KBM-7 (cell line): ENCODE measurements around the gene RPL18A.
A peak's percentile ranks its signal among the peaks of the same experiment; 100 is the strongest.

Experiments used
- DNase-seq: peaks from one replicate; pipeline ENCODE4 v3.0.0-alpha.2; 2015
- in situ Hi-C: fragments of 300-500 bp; cut with MboI; formaldehyde crosslinking; loops from 2 replicates; pipeline ENCODE4 v1.14.3; 2020; ENCODE audit warnings: low sequenced_read_pairs, low pct_unique_long_range_greater_than_20kb, mixed read lengths

Gene RPL18A

DNA sequence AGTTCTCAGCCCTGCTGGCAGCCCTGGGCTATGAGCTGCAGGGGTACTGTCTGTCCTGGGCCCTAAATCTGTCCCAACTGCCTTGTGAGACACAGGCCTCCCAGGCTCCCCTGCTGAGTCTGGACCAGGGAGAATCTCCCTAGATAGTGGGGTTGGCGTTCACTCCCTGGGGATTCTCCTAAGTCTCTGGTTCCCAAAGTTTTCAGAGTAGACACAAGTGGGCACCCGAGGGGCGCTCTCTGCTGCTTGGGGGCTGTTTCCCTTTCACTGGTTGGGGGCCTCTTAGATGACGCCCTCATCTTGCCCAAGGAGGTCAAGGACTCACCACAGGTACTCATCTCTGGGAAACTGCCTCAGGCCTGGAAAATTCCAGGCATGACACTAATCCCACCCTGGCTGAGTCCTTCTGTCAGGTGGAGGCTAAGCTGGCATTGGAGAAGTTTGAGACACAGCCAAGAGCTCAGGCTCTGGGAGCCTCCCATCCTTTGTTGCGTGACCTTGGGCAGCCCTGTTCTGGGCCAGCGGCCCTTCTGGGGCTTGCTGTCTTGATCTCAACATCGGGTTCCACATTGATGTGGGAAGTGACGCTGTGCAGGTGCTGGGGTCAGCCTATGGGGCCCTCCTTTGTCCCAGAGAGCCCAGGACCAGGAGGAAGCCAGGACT, 3.9 kb downstream of the RPL18A start:
- in situ Hi-C loops = no loop called here
- no peak for DNase-seq

DNA sequence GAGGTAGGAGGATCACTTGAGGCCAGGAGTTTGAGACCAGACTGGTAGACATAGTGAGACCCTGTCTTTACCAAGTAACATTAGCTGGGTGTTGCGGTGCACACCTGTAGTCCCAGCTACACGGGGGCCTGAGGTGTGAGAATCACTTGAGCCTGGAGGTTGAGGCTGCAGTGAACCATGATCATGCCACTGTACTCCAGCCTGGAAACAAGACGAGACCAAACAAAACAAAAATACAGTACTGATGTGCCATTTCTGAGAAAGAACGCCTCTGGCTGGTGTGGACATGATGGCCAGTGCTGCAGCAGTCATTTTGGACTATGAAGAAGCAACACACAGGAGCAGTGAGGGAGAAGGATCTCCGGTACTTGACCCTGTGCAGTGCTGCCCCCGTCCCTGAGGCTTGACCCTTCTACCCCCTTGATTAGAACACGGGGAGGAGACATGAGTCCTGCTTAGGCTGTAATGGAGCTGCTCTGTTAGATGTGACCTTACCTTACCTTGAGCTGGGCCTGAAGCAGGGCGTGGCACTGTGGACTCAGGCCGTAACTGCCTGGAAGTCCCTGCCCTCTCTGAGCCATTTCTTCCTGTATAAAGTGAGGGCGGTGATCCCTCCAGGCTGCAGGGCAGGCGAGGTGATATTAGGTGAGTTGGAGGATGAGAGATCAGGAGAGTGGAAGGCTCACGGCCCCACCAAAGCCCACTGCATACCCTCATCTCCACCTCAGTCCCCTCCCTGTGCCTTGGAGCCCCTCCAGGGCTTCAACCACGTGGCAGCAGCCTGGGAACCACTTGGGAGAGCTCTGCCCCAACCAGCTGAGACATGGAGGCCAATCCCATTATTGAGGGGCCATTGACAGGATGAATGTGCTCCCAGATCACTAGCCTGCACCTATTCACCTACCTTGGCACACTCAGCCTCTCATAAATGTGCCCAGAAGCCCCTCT, 5.9 kb downstream of the RPL18A start:
- peak; percentile 54 for DNase-seq
- in situ Hi-C loops = no loop called here

DNA sequence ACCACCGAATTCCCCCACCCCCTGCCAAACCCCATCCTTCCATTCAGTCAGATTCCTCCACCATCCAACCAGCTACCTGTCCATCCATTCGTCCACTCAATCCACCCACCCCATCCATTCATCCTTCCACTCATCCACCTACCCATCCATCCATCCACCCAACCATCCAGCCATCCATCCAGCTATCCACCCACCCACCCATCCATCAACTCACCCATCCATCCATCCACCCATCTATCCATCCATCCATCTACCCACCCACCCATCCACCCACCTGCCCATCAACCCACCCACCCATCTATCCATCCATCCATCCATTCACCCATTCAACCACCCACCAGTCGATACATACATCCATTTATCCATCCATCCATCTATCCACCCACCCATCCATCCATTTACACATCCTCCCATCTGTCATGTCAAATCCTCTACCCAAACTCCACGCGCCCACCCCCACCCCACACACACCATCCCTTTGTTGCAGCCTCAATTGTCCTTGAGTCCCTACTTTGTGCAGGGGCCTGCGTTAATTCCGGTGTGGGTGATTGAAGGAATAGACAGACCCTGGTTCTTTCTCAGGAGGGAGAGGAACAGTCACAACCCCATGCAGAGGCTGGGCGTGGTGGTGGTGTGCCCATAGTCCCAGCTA, 6.7 kb downstream of the RPL18A start:
- no peak for DNase-seq
- in situ Hi-C loops = no loop called here

DNA sequence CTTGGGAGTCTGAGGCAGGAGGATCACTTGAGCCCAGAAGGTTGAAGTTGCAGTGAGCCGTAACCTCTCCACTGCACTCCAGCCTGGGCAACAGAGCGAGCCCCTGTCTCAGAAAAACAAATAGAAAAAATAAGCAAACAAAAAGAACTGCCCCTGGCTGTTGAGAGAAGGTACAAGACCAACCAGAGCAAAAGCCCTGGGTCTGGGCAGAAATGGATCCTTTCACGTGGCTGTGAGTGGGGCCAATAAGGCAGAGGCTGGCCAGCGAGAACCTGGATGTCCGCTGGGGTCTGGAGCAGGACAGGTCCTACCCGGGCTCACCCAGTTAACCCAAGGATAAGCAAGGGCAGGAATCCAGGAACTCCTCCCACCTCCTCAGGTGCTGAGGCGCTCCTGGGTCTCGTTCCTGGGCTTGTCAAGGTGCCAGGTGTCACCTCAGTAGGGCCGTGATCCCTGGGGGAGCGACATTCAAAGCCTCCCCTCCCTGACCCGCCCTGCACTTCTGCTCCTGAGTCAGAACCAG, 7.3 kb downstream of the RPL18A start:
- in situ Hi-C loops = no loop called here
- no peak for DNase-seq

DNA sequence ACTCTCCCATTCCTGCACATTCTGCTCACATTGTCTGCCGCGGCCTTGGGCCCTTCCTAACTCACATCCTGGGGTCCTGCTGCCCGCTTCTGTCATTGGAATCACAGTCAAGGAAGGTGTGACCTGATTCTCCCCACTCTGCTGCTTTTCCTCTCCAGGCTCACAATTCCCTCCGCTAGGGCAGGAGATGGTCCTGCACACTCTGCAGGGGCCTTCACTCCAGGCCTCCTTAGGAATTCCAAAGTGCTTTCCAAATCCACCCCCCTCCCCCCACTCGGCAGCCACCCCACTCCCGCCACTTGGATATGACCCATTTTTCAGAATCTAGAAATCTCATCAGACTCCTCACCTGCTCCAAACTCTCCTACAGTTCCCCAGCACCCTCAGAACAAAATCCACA, 9.0 kb downstream of the RPL18A start:
- DNase-seq = no peak
- in situ Hi-C loops = no loop called here

DNA sequence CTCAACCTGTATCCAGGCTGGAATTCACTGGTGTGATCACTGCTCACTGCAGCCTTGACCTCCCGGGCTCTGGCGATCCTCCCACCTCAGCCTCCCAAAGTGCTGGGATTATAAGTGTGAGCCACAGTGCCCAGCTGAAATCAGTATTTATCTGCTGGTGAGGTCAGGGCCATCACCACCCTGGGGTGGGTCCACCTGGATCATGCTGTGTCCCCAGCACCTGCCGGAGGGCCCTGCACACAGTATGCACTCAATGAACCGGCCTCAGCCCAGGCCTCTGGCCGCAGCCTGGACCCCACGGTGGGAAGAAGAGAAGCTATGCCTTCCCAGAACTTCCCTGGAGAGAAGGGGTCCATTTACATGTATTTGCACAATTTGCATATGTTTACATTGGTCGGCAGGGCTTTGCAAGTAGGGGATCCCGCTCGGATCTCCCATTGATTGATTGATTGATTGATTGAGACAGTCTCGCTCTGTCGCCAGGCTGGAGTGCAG, 9.5 kb downstream of the RPL18A start:
- no peak for DNase-seq
- in situ Hi-C loops = no loop called here

DNA sequence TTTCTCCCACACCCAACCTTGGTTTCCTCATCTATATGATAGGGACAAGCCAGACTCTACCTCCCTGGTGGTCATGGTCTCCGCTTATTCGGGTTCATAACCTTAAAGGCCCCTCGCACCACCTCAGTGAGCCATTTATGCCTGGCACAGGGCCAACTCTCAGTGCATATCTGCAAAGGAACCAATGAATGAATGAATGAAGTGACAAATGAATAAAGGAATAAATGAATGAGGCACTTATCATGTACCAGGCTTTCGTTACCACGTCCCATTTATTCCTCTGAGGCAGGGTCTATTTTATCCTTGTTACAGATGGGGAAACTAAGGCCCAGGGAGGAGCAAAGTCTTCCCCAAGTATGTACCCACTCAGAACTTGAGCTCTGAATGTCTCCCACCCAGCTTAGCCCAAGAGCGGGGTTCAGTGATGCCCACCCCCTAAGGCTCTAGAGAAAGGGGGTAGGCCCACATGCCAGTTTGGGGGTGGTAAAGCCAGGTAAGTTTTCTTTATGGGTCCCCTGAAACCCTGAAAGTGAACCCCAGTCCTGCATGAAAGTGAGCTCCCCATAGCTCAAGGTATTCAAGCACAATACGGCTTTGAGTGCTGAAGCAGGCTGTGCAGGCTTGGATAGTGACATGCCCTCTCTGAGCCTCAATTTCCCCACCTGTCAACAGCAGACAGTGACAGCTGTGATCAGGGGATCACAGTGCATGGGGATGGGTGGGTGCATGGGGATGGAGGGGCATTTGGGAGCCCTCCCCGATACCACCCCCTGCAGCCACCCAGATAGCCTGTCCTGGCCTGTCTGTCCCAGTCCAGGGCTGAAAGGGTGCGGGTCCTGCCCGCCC, 11.5 kb downstream of the RPL18A start:
- in situ Hi-C loops = no loop called here
- DNase-seq = no peak

DNA sequence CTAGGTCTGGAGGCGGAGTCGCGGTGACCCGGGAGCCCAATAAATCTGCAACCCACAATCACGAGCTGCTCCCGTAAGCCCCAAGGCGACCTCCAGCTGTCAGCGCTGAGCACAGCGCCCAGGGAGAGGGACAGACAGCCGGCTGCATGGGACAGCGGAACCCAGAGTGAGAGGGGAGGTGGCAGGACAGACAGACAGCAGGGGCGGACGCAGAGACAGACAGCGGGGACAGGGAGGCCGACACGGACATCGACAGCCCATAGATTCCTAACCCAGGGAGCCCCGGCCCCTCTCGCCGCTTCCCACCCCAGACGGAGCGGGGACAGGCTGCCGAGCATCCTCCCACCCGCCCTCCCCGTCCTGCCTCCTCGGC, 12.2 kb downstream of the RPL18A start, which contains the start of gene SLC5A5:
SLC5A5 (plus strand) TSS at position 68 of the 373 bp plus-strand sequence. CDS start 375 bp downstream, outside the sequence.
- DNase-seq = peak; percentile 50
- in situ Hi-C loops = no loop called here

DNA sequence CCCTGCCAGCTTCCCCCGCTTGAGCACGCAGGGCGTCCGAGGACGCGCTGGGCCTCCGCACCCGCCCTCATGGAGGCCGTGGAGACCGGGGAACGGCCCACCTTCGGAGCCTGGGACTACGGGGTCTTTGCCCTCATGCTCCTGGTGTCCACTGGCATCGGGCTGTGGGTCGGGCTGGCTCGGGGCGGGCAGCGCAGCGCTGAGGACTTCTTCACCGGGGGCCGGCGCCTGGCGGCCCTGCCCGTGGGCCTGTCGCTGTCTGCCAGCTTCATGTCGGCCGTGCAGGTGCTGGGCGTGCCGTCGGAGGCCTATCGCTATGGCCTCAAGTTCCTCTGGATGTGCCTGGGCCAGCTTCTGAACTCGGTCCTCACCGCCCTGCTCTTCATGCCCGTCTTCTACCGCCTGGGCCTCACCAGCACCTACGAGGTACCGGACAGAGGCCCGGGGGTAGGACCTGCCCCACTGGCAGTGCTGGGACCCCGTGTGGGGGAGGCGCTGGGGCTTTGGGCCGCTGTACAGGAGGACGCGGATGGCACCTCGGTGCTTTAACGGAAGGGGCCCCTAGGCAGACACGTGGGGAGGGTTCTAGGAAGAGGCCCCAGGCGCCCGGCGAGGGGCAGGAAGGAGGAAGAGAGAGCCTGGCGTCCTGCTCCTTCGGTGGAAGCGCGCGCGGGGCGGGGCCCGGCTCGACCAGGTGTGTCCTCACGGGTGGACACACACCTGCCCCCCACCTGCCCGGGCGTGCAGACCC, 12.7 kb downstream of the RPL18A start:
- in situ Hi-C loops = no loop called here
- peak; percentile 55 for DNase-seq

DNA sequence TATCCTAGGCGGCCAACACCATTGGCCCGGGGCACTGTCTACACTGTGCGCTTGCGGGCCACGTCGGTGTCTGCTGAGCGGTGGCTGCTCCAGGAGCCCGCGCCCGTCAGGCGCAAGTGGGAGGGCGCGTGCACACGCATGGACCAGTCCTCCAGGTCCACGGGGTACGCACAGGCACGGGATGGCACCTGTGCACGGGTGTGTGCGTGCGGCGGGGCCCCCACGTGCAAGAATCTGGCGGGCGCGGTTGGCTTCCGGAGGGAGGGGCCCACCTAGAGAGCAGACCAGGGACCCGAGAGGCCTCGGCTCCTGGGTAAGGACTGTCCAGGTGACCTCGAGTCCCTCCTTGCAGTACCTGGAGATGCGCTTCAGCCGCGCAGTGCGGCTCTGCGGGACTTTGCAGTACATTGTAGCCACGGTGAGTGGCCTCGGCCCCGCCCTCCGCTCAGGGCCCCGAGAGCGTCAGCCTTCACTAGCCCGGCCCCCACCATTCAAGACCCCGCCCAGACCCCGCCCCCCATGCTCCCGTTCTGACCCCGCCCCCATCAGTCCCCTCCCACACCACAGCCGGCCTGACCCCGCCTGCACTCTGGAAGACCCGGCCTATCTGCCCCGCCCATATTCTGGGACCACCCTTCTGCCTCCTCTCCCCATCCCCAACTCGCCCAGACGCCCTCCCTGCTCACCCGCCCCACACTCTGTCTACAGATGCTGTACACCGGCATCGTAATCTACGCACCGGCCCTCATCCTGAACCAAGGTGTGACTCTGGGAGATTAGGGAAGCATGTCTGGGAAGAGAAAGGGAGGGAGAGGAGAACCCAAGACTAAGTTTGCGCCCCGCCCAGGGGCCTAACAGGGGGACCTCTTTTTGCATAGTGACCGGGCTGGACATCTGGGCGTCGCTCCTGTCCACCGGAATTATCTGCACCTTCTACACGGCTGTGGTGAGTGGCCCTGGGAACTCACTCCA, 14.4 kb downstream of the RPL18A start:
- DNase-seq = no peak

DNA sequence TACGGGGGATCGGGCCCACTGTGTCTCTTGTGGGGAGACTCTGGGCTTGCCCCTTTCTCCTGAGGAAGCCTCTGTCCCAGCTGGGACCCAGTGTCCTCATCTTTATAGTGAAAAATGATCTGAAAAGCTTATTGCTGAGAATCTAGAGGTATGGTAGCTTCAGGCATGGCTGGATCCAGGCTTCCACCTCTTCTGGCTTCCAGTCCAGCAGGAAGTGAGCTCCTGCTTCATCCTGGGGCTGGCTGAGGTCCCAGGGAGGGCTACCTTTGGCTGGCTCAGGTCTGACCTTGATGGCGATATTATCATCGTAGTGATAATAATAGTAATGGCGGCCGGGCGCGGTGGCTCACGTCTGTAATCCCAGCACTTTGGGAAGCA, 15.0 kb downstream of the RPL18A start:
- in situ Hi-C loops = no loop called here

More for the DNA sequence above, 14.4 kb downstream of the RPL18A start:
- in situ Hi-C loops = no loop called here

DNA sequence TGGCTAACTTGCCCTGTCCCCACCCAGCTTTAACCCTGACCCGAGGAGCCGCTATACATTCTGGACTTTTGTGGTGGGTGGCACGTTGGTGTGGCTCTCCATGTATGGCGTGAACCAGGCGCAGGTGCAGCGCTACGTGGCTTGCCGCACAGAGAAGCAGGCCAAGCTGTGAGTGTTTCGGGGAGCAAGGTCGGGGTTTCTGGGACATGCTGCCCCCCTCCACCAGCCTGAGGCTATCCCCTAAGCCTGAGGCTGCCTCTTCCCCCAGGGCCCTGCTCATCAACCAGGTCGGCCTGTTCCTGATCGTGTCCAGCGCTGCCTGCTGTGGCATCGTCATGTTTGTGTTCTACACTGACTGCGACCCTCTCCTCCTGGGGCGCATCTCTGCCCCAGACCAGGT, 18.0 kb downstream of the RPL18A start:
- in situ Hi-C loops = no loop called here
- DNase-seq = no peak

More for the DNA sequence above, 15.0 kb downstream of the RPL18A start:
- DNase-seq = no peak

DNA sequence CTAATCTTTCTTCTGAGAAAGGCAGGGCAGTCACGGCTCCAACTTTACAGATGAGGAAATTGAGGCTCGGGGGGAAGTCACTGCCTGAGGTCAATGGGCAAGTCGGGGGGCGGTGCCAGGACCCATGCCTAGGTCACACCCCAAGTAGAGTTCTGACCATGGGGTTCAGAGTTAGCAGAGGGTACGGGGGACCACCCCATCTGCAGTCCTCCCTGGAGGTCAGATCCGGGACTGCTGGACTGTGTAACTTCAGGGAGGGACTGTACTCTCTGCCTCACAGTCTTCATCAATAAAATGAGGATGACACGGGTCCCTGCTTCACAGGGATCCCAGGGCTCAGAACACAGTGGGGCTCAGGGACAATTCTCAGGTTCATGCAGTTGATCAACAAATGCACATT, 19.8 kb downstream of the RPL18A start:
- no peak for DNase-seq
- in situ Hi-C loops = no loop called here

DNA sequence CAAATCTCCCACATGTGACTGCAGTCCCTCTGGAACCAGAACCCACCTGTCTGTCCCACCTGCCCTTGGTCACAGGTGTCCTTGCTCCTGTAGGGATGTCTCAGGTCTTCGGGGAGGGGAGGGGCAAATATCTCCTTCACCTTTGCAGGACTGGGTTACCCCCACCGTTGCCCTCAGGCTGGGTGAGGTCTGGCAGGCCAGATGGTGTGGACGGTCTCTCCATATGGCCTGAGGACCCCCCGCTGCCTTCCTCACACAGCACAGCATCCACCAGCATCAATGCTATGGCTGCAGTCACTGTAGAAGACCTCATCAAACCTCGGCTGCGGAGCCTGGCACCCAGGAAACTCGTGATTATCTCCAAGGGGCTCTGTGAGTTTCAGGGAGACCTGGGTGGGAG, 22.0 kb downstream of the RPL18A start:
- no peak for DNase-seq
- in situ Hi-C loops = no loop called here

DNA sequence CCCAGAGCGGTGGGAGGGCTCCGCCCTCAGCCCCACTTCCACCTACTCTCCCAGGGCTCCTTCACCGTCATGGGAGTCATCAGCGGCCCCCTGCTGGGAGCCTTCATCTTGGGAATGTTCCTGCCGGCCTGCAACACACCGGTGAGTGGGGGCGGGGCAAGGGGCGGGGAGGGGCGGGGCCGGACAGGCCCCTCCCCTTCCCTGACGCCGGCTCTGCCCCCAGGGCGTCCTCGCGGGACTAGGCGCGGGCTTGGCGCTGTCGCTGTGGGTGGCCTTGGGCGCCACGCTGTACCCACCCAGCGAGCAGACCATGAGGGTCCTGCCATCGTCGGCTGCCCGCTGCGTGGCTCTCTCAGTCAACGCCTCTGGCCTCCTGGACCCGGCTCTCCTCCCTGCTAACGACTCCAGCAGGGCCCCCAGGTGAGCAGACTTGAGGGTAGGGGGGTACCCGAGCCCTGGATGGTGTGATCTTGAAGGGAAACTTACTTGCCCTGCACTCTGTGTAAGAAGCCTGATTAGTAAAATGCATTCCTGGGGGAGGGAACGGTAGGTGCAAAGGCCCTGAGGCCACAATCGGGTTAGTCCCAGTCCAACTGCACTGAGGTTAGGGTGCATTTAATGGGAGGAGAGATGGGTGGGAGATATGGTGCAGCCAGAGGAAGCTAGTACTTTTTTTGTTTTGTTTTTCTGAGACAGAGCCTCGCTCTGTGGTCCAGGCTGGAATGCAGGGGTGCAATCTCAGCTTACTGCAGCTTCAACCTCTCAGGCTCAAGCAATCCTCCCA, 24.1 kb downstream of the RPL18A start:
- in situ Hi-C loops = no loop called here
- DNase-seq = no peak

DNA sequence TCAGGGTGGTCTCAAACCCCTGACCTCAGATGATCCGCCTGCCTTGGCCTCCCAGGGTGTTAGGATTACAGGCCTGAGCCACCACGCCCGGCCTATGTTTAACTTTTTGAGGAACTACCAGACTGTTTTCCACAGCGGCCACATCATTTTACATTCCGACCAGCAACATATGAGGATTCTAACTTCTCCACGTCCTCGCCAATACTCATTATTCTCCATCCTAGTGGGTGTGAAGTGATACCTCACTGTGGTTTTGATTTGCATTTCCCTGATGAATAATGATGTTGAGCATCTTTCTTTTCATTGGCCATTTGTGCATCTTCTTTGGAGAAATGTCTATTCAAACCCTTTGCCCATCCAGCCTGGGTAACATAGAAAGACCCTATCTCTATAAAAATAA, 26.8 kb downstream of the RPL18A start:
- in situ Hi-C loops = no loop called here
- no peak for DNase-seq
